GM13976 (cell line): ENCODE results near the gene FAM216B.

Experiments used
- DNase-seq: peaks from one replicate; pipeline ENCODE4 v3.0.0; 2012; ENCODE audit warnings: low spot score
- CTCF ChIP-seq: IDR thresholded peaks from 2 replicates; pipeline ENCODE4 v1.5.1; 2012; ENCODE audit warnings: borderline replicate concordance, mild to moderate bottlenecking; ENCODE audit not compliant: insufficient read depth; ENCODE audit errors: extremely low read depth, missing control alignments, control extremely low read depth
- in situ Hi-C: fragments of 300-500 bp; cut with MboI; formaldehyde crosslinking; loops from one replicate; pipeline ENCODE4 v1.12.0; 2022; ENCODE audit warnings: low sequenced_read_pairs, mixed read lengths, inconsistent platforms; ENCODE audit not compliant: unreplicated experiment

Gene FAM216B

GRCh38 chr13:42803563-42804204 is 22.3 kb downstream of the FAM216B start:
- in situ Hi-C loops, result no loop called here
- DNase-seq, result no peak
- no peak for TF ChIP-seq CTCF

- in situ Hi-C loops, result no loop called here
- peak; percentile 12 for DNase-seq
Observed at GRCh38 chr13:42804244-42804874, 23.0 kb downstream of the FAM216B start.

GRCh38 chr13:42807241-42807640 is 25.9 kb downstream of the FAM216B start:
- in situ Hi-C loops, result no loop called here
- TF ChIP-seq CTCF, result no peak
- no peak for DNase-seq

More at GRCh38 chr13:42804244-42804874, 23.0 kb downstream of the FAM216B start:
- no peak for TF ChIP-seq CTCF

- TF ChIP-seq CTCF, result no peak
- in situ Hi-C loops, result no loop called here
- no peak for DNase-seq
Observed at GRCh38 chr13:42807866-42808265, 26.5 kb downstream of the FAM216B start.

GRCh38 chr13:42808341-42808940 is 27.1 kb downstream of the FAM216B start:
- in situ Hi-C loops, result no loop called here
- no peak for TF ChIP-seq CTCF
- DNase-seq, result no peak

GRCh38 chr13:42812316-42812715 is 30.9 kb downstream of the FAM216B start:
- DNase-seq, result no peak
- TF ChIP-seq CTCF, result no peak
- in situ Hi-C loops, result no loop called here
